Measurements from ENCODE around the gene USP5.

DNA sequence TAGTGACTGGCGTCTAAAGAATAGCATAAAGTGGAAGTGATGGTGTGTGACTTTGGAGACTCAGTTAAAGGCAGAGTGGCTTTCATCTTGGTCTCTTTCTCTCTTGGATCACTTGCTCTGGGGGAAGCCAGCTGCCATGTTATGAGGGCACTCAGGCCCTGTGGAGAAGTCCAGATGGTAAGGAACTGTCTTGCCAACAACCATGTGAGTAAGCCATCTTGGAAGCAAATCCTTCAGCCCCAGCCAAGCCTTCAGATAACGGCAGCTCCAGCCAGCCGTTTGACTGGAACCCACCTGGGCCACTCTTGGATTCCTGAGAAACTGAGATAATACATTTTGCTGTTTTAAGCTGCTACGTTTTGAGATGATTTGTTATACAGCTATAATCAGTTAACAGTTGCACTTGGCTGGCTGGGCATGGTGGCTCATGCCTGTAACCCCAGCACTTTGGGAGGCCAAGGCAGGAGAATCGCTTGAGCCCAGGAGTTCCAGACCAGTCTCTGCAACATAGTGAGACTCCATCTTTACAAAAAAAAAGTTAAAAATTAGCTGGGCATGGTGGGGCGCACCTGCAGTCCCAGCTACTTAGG, 45.0 kb downstream of the USP5 start:
- TF ChIP-seq, protein P1, sequence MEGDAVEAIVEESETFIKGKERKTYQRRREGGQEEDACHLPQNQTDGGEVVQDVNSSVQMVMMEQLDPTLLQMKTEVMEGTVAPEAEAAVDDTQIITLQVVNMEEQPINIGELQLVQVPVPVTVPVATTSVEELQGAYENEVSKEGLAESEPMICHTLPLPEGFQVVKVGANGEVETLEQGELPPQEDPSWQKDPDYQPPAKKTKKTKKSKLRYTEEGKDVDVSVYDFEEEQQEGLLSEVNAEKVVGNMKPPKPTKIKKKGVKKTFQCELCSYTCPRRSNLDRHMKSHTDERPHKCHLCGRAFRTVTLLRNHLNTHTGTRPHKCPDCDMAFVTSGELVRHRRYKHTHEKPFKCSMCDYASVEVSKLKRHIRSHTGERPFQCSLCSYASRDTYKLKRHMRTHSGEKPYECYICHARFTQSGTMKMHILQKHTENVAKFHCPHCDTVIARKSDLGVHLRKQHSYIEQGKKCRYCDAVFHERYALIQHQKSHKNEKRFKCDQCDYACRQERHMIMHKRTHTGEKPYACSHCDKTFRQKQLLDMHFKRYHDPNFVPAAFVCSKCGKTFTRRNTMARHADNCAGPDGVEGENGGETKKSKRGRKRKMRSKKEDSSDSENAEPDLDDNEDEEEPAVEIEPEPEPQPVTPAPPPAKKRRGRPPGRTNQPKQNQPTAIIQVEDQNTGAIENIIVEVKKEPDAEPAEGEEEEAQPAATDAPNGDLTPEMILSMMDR (IDR thresholded peaks at IDR 0.05): no peak
- no peak for TF ChIP-seq POLR2A (IDR thresholded peaks at IDR 0.05)

Data from testis (tissue), 2 donors.